ENCODE data around the gene ST3GAL2.

Gene ST3GAL2

GRCh38 chr16:70472786-70473433 lies 34.0 kb upstream of the ST3GAL2 start:
- DNase-seq (ENCODE audit: low read depth): no peak
- no peak for TF ChIP-seq CTCF (conservative IDR thresholded peaks at IDR 0.05; ENCODE audit: low read depth, low read length)
- H3K4me3 ChIP-seq (ENCODE audit: low read length): no peak overlapping the region

- H3K4me3 ChIP-seq (ENCODE audit: low read length): no peak overlapping the region
- peak; percentile 64 for TF ChIP-seq CTCF (conservative IDR thresholded peaks at IDR 0.05; ENCODE audit: low read depth, low read length)
- no peak for DNase-seq (ENCODE audit: low read depth)
Measured at GRCh38 chr16:70470927-70471341, 32.0 kb upstream of the ST3GAL2 start.

- H3K4me3 ChIP-seq (ENCODE audit: low read length): no peak overlapping the region
- DNase-seq (ENCODE audit: low read depth): no peak
- no peak for TF ChIP-seq CTCF (conservative IDR thresholded peaks at IDR 0.05; ENCODE audit: low read depth, low read length)
Measured at GRCh38 chr16:70470141-70470926, 31.4 kb upstream of the ST3GAL2 start.

- H3K4me3 ChIP-seq (ENCODE audit: low read length): no peak overlapping the region
- TF ChIP-seq CTCF (conservative IDR thresholded peaks at IDR 0.05; ENCODE audit: low read depth, low read length): no peak
- no peak for DNase-seq (ENCODE audit: low read depth)
Measured at GRCh38 chr16:70468776-70469525, 30.1 kb upstream of the ST3GAL2 start.

- DNase-seq (ENCODE audit: low read depth): no peak
- no peak overlapping the region for H3K4me3 ChIP-seq (ENCODE audit: low read length)
- TF ChIP-seq CTCF (conservative IDR thresholded peaks at IDR 0.05; ENCODE audit: low read depth, low read length): no peak
Measured at GRCh38 chr16:70467608-70468007, 28.7 kb upstream of the ST3GAL2 start.

GRCh38 chr16:70467113-70467512 lies 28.2 kb upstream of the ST3GAL2 start:
- H3K4me3 ChIP-seq (ENCODE audit: low read length): no peak overlapping the region
- TF ChIP-seq CTCF (conservative IDR thresholded peaks at IDR 0.05; ENCODE audit: low read depth, low read length): no peak
- no peak for DNase-seq (ENCODE audit: low read depth)

Data from retinal pigment epithelial cell (primary cell).